Measurements from ENCODE around the gene GPR156. TPM values are rescaled to one million over a fixed set of nuclear protein-coding genes. Genes with fewer than 3 reads are reported as not detected.

GPR156 gene
- polyA plus RNA-seq, 1 of the 3 experiments (the other 2 are of a cell fraction), result 0.31 TPM

- TF ChIP-seq REST (IDR thresholded peaks at IDR 0.05; ENCODE audit: low read depth, low read length), result no peak
Measured at GRCh38 chr3:120192159-120192558, 92.9 kb downstream of the GPR156 start (continued).

- ChIA-PET POLR2A (no interaction called here), CTCF (no interaction called here)
- TF ChIP-seq, protein P1, sequence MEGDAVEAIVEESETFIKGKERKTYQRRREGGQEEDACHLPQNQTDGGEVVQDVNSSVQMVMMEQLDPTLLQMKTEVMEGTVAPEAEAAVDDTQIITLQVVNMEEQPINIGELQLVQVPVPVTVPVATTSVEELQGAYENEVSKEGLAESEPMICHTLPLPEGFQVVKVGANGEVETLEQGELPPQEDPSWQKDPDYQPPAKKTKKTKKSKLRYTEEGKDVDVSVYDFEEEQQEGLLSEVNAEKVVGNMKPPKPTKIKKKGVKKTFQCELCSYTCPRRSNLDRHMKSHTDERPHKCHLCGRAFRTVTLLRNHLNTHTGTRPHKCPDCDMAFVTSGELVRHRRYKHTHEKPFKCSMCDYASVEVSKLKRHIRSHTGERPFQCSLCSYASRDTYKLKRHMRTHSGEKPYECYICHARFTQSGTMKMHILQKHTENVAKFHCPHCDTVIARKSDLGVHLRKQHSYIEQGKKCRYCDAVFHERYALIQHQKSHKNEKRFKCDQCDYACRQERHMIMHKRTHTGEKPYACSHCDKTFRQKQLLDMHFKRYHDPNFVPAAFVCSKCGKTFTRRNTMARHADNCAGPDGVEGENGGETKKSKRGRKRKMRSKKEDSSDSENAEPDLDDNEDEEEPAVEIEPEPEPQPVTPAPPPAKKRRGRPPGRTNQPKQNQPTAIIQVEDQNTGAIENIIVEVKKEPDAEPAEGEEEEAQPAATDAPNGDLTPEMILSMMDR (IDR thresholded peaks at IDR 0.05), result peak; percentile 68
- TF ChIP-seq SMC3 (IDR thresholded peaks at IDR 0.05; ENCODE audit: low read depth, low read length) (peak; percentile 52), RXRA (IDR thresholded peaks at IDR 0.05; ENCODE audit: borderline replicate concordance, low read depth) (no peak), RAD21 (IDR thresholded peaks at IDR 0.05; ENCODE audit: low read length) (peak; percentile 62)
- Histone ChIP-seq H2AFZ (ENCODE audit: low read depth) (no peak overlapping the region), H3K4me3 (ENCODE audit: low read depth in 2 of 2, low read length in 1 of 2) (no peak overlapping the region), H3K36me3 (replicated peaks in 1 of 2; ENCODE audit: control insufficient read depth in 1 of 2, insufficient read depth in 2 of 2, low read length in 1 of 2) (no peaks in the 10 kb centered on the region), H3K9ac (no peak overlapping the region), H3K4me1 (ENCODE audit: control insufficient read depth in 1 of 2, insufficient read depth in 2 of 2, low read depth in 1 of 2, low read length in 1 of 2) (peaks cover 0 to 14% of the 10 kb centered on the region in 2 experiments; a peak in 1 of 4 replicates), H3K4me2 (0 out of 2 replicates have a peak overlapping the region, but pooled peaks have one; percentile 1), H3K9me3 (no peaks in the 10 kb centered on the region), H3K9me2 (no peaks in the 10 kb centered on the region), H3F3A (replicated peaks; ENCODE audit: insufficient read depth) (peaks cover 2% of the 10 kb centered on the region), H4K20me1 (ENCODE audit: insufficient read depth) (no peaks in the 10 kb centered on the region), H3K27me3 (ENCODE audit: insufficient read depth) (no peaks in the 10 kb centered on the region), H3K27ac (ENCODE audit: low read depth in 2 of 2, low read length in 1 of 2) (no peak overlapping the region), H3K79me2 (ENCODE audit: insufficient read depth) (no peaks in the 10 kb centered on the region)
- WGBS (ENCODE audit: low lambda C conversion rate), result 70% methylated on average over 7 of the region's 7 CpGs
- no peak for DNase-seq
Measured at GRCh38 chr3:120182613-120183511, 102.2 kb downstream of the GPR156 start.

DNA sequence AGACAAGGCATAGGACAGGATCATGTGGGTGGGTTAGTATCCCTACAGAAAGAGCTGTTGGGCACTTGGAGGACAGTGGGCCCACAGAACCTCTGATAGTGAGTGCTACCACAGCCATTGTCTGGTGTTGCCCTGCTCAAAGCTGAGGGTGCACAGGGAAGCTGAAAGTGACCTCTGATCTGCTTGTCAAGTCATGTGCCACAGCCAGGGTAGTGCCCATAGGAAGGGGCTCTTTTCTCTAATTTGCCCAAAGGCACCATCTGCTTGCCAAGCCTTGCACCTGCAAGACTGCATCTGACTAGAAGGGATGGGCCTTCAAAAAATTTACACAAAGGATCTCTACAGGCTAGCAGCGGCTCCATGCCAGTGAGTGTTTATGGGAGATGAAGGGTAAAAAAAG, 103.4 kb downstream of the GPR156 start:
- DNase-seq, result no peak
- no peak overlapping the region for H3K27ac ChIP-seq (ENCODE audit: low read depth in 2 of 2, low read length in 1 of 2)
- H3K79me2 ChIP-seq (ENCODE audit: insufficient read depth), result no peaks in the 10 kb centered on the region
- H3K4me3 ChIP-seq (ENCODE audit: low read depth in 2 of 2, low read length in 1 of 2), result no peak overlapping the region
- CTCF ChIA-PET, result interaction anchor here (1.0 kb wide), 1 partner anchor 236 kb away, joined by 3 read pairs; no protein-coding TSS in a partner anchor
- H3K27me3 ChIP-seq (ENCODE audit: insufficient read depth), result no peaks in the 10 kb centered on the region
- no peaks in the 10 kb centered on the region for H3K9me3 ChIP-seq
- H3K4me2 ChIP-seq, result no peak overlapping the region
- POLR2A ChIA-PET, result no interaction called here
- peaks cover 4 to 22% of the 10 kb centered on the region in 2 experiments; a peak in 3 of 4 replicates for H3K4me1 ChIP-seq (ENCODE audit: control insufficient read depth in 1 of 2, insufficient read depth in 2 of 2, low read depth in 1 of 2, low read length in 1 of 2)
- H3K36me3 ChIP-seq (replicated peaks in 1 of 2; ENCODE audit: control insufficient read depth in 1 of 2, insufficient read depth in 2 of 2, low read length in 1 of 2), result no peaks in the 10 kb centered on the region
- H3F3A ChIP-seq (replicated peaks; ENCODE audit: insufficient read depth), result peaks cover 9% of the 10 kb centered on the region
- H3K9ac ChIP-seq, result no peak overlapping the region
- H2AFZ ChIP-seq (ENCODE audit: low read depth), result no peak overlapping the region
- no peak for TF ChIP-seq RCOR1 (IDR thresholded peaks at IDR 0.05; ENCODE audit: low read length)
- TF ChIP-seq YY1 (IDR thresholded peaks at IDR 0.05; ENCODE audit: low read depth), result no peak
- no peak for TF ChIP-seq EP300 (IDR thresholded peaks at IDR 0.05; ENCODE audit: borderline replicate concordance in 1 of 2, low read depth in 1 of 2, low read length in 1 of 2)
- no peak for TF ChIP-seq NFIC (IDR thresholded peaks at IDR 0.05; ENCODE audit: borderline replicate concordance)
- 0 out of 2 replicates have a peak, but pooled peaks have one; percentile 21 for TF ChIP-seq SMC3 (IDR thresholded peaks at IDR 0.05; ENCODE audit: low read depth, low read length)
- 95% methylated on average over 1 of the region's 1 CpG for WGBS (ENCODE audit: low lambda C conversion rate)
- no peaks in the 10 kb centered on the region for H3K9me2 ChIP-seq
- H4K20me1 ChIP-seq (ENCODE audit: insufficient read depth), result no peaks in the 10 kb centered on the region
